HG03159 (cell line): ENCODE results near the gene NDUFS6.
"Not testable (repeated sequence)": the region's sequence is repeated elsewhere in the genome, so short reads cannot be mapped to it uniquely, and the experiment has no call there.

Experiments
- ATAC-seq: cut with Tn5 transposase; IDR thresholded peaks from one replicate; pipeline ENCODE4 v1.9.1; 2021; ENCODE audit warnings: mild to moderate bottlenecking, moderate library complexity; ENCODE audit not compliant: unreplicated experiment

Gene NDUFS6

GRCh38 chr5:1830571-1831228 is 29.5 kb downstream of the NDUFS6 start:
- ATAC-seq, result no peak

GRCh38 chr5:1831257-1831656 is 30.1 kb downstream of the NDUFS6 start:
- ATAC-seq, result no peak

- ATAC-seq, result no peak
These were observed 30.6 kb downstream of the NDUFS6 start for GRCh38 chr5:1831677-1832313.

- no peak for ATAC-seq
These were observed 31.5 kb downstream of the NDUFS6 start for GRCh38 chr5:1832511-1833250.

- ATAC-seq, result no peak
These were observed 32.2 kb downstream of the NDUFS6 start for GRCh38 chr5:1833264-1834021.

GRCh38 chr5:1834022-1834551 is 32.9 kb downstream of the NDUFS6 start:
- ATAC-seq, result no peak

GRCh38 chr5:1834721-1835429 is 33.7 kb downstream of the NDUFS6 start:
- ATAC-seq, result no peak

- ATAC-seq, result no peak
These were observed 34.2 kb downstream of the NDUFS6 start for GRCh38 chr5:1835431-1835830.

GRCh38 chr5:1836176-1836890 is 35.1 kb downstream of the NDUFS6 start:
- no peak for ATAC-seq

GRCh38 chr5:1836891-1837880 is 36.0 kb downstream of the NDUFS6 start:
- no peak for ATAC-seq

GRCh38 chr5:1838013-1838412 is 36.8 kb downstream of the NDUFS6 start:
- no peak for ATAC-seq

- ATAC-seq, result no peak
These were observed 38.9 kb downstream of the NDUFS6 start for GRCh38 chr5:1840071-1840547.

- ATAC-seq, result no peak
These were observed 39.7 kb downstream of the NDUFS6 start for GRCh38 chr5:1840741-1841521.

- no peak for ATAC-seq
These were observed 41.0 kb downstream of the NDUFS6 start for GRCh38 chr5:1842004-1842819.

GRCh38 chr5:1843761-1844160 is 42.6 kb downstream of the NDUFS6 start:
- ATAC-seq, result not testable (repeated sequence)

- ATAC-seq, result no peak
These were observed 43.7 kb downstream of the NDUFS6 start for GRCh38 chr5:1844708-1845436.
